COLO668 (cell line): Measurements from ENCODE around the gene ITGA3.

Source experiments
- DNase-seq: peaks from one replicate; lab custom pipeline; 2025; ENCODE audit not compliant: unreplicated experiment; lab: John Stamatoyannopoulos, UW

Gene ITGA3

GRCh38 chr17:50123649-50124349 is 67.9 kb downstream of the ITGA3 start:
- DNase-seq, result peak; percentile 31

GRCh38 chr17:50125420-50125997 is 69.6 kb downstream of the ITGA3 start:
- no peak for DNase-seq

- no peak for DNase-seq
Observed at GRCh38 chr17:50127697-50128361, 71.9 kb downstream of the ITGA3 start.

GRCh38 chr17:50128441-50129352 is 72.8 kb downstream of the ITGA3 start:
- DNase-seq, result no peak

- DNase-seq, result no peak
Observed at GRCh38 chr17:50129353-50129727, 73.4 kb downstream of the ITGA3 start.

GRCh38 chr17:50129728-50130558 is 74.0 kb downstream of the ITGA3 start, which contains the start of gene SAMD14:
TSS of gene SAMD14 (minus strand) at chr17:50130160. CDS start at chr17:50124959, 5,201 bp downstream.
- DNase-seq, result peak; percentile 25

GRCh38 chr17:50130559-50131305 is 74.8 kb downstream of the ITGA3 start:
- DNase-seq, result peak; percentile 58

GRCh38 chr17:50132104-50132794 is 76.3 kb downstream of the ITGA3 start:
- DNase-seq, result no peak

GRCh38 chr17:50133028-50133768 is 77.3 kb downstream of the ITGA3 start:
- DNase-seq, result no peak

- no peak for DNase-seq
Observed at GRCh38 chr17:50133769-50134099, 77.8 kb downstream of the ITGA3 start.

GRCh38 chr17:50134206-50135110 is 78.5 kb downstream of the ITGA3 start:
- DNase-seq, result no peak

GRCh38 chr17:50135316-50136095 is 79.6 kb downstream of the ITGA3 start:
- DNase-seq, result no peak

- no peak for DNase-seq
Observed at GRCh38 chr17:50136096-50136687, 80.3 kb downstream of the ITGA3 start.

GRCh38 chr17:50137042-50137441 is 81.1 kb downstream of the ITGA3 start:
- no peak for DNase-seq

GRCh38 chr17:50139185-50139783 is 83.4 kb downstream of the ITGA3 start:
- DNase-seq, result no peak
